ENCODE measurements around the gene QPCT.
"Not testable (repeated sequence)": the region's sequence is repeated elsewhere in the genome, so short reads cannot be mapped to it uniquely, and the experiment has no call there.

Gene QPCT

GRCh38 chr2:37358466-37358865 is 14.0 kb downstream of the QPCT start:
- DNase-seq (ENCODE audit: low spot score): no peak

GRCh38 chr2:37361216-37361815 is 16.9 kb downstream of the QPCT start:
- DNase-seq (ENCODE audit: low spot score): no peak

GRCh38 chr2:37361994-37362698 is 17.7 kb downstream of the QPCT start:
- DNase-seq (ENCODE audit: low spot score): no peak

- DNase-seq (ENCODE audit: low spot score): no peak
Observed at GRCh38 chr2:37364351-37364750, 19.9 kb downstream of the QPCT start.

GRCh38 chr2:37365669-37366068 is 21.2 kb downstream of the QPCT start:
- DNase-seq (ENCODE audit: low spot score): no peak

GRCh38 chr2:37366773-37367172 is 22.3 kb downstream of the QPCT start:
- DNase-seq (ENCODE audit: low spot score): no peak

GRCh38 chr2:37367310-37367709 is 22.9 kb downstream of the QPCT start:
- DNase-seq (ENCODE audit: low spot score): no peak

- no peak for DNase-seq (ENCODE audit: low spot score)
Observed at GRCh38 chr2:37367984-37368383, 23.6 kb downstream of the QPCT start.

GRCh38 chr2:37370666-37371065 is 26.2 kb downstream of the QPCT start:
- DNase-seq (ENCODE audit: low spot score): no peak

- DNase-seq (ENCODE audit: low spot score): no peak
Observed at GRCh38 chr2:37372000-37372399, 27.6 kb downstream of the QPCT start.

- no peak for DNase-seq (ENCODE audit: low spot score)
Observed at GRCh38 chr2:37375741-37376288, 31.4 kb downstream of the QPCT start.

- DNase-seq (ENCODE audit: low spot score): no peak
Observed at GRCh38 chr2:37376421-37377186, 32.2 kb downstream of the QPCT start.

- no peak for DNase-seq (ENCODE audit: low spot score)
Observed at GRCh38 chr2:37377187-37377532, 32.7 kb downstream of the QPCT start.

- DNase-seq (ENCODE audit: low spot score): no peak
Observed at GRCh38 chr2:37378411-37378810, 34.0 kb downstream of the QPCT start.

- no peak for DNase-seq (ENCODE audit: low spot score)
Observed at GRCh38 chr2:37379881-37380296, 35.5 kb downstream of the QPCT start.

- not testable (repeated sequence) for DNase-seq (ENCODE audit: low spot score)
Observed at GRCh38 chr2:37380787-37381186, 36.4 kb downstream of the QPCT start.

- DNase-seq (ENCODE audit: low spot score): not testable (repeated sequence)
Observed at GRCh38 chr2:37384261-37384660, 39.8 kb downstream of the QPCT start.

GRCh38 chr2:37387148-37387835 is 42.9 kb downstream of the QPCT start:
- no peak for DNase-seq (ENCODE audit: low spot score)

- DNase-seq (ENCODE audit: low spot score): no peak
Observed at GRCh38 chr2:37388074-37388473, 43.6 kb downstream of the QPCT start.

- DNase-seq (ENCODE audit: low spot score): no peak
Observed at GRCh38 chr2:37389395-37389794, 45.0 kb downstream of the QPCT start.

- DNase-seq (ENCODE audit: low spot score): no peak
Observed at GRCh38 chr2:37389989-37390765, 45.7 kb downstream of the QPCT start.

GRCh38 chr2:37390777-37391176 is 46.3 kb downstream of the QPCT start:
- no peak for DNase-seq (ENCODE audit: low spot score)
